Measurements from ENCODE around the gene CCND1.

The CCND1 gene

DNA sequence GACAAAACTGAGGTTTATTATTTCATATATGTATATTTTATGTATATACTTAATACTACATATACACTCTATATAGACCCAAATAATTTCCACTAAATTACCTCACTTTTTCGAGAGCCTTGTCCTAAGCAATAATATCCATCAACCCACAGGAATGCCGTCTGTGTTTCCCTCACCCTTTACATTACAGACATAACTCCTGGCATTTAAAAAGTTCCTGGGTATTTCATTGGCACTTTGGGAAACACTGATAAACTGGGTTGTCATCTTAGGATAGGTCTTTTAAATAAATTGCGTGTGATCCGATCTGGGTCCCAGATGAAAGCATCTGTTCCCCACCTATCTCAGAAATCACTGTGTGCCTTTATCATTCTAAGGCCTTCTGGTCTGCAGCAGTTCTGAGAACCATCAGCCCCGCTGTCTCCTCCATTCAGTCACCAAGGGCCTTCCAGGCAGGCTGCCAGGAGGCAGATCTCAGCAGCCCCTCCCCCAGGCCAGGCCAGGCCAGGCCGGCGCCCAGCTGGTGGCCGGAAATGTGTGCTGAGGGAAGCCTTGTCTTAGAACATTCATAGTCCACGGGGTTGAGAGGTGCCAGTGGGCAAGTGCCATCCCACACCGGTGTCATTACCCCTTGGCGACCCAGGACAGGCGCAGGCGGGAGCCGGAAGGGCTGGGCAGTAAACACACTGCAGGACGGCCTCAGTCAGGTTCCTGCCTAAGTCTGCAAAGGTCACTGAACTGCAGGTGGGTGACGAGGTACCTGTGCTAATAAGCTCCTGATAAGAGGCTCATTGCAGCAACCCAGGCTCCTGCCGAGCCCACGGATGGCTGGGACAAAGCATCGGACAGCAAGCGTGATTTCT, 59.6 kb downstream of the CCND1 start:
- no peaks in the 10 kb centered on the region for H3K79me2 ChIP-seq
- no peak overlapping the region for H3K4me3 ChIP-seq (ENCODE audit: low read depth, low read length)
- no peaks in the 10 kb centered on the region for H3K9me3 ChIP-seq (ENCODE audit: control insufficient read depth, low read length)
- peaks cover 26% of the 10 kb centered on the region for H3K4me1 ChIP-seq
- H3K9ac ChIP-seq, result no peak overlapping the region
- TF ChIP-seq, protein P1, sequence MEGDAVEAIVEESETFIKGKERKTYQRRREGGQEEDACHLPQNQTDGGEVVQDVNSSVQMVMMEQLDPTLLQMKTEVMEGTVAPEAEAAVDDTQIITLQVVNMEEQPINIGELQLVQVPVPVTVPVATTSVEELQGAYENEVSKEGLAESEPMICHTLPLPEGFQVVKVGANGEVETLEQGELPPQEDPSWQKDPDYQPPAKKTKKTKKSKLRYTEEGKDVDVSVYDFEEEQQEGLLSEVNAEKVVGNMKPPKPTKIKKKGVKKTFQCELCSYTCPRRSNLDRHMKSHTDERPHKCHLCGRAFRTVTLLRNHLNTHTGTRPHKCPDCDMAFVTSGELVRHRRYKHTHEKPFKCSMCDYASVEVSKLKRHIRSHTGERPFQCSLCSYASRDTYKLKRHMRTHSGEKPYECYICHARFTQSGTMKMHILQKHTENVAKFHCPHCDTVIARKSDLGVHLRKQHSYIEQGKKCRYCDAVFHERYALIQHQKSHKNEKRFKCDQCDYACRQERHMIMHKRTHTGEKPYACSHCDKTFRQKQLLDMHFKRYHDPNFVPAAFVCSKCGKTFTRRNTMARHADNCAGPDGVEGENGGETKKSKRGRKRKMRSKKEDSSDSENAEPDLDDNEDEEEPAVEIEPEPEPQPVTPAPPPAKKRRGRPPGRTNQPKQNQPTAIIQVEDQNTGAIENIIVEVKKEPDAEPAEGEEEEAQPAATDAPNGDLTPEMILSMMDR (IDR thresholded peaks at IDR 0.05), result no peak
- H3K27me3 ChIP-seq (ENCODE audit: control insufficient read depth, insufficient read depth, low read length), result no peaks in the 10 kb centered on the region
- no peaks in the 10 kb centered on the region for H3K36me3 ChIP-seq (ENCODE audit: control insufficient read depth, insufficient read depth, low read length)
- H2AFZ ChIP-seq, result peak overlapping the region; percentile 72
- H3K27ac ChIP-seq, result peak overlapping the region; percentile 87
- H3K4me2 ChIP-seq (ENCODE audit: low read length), result peak overlapping the region; percentile 12

DNA sequence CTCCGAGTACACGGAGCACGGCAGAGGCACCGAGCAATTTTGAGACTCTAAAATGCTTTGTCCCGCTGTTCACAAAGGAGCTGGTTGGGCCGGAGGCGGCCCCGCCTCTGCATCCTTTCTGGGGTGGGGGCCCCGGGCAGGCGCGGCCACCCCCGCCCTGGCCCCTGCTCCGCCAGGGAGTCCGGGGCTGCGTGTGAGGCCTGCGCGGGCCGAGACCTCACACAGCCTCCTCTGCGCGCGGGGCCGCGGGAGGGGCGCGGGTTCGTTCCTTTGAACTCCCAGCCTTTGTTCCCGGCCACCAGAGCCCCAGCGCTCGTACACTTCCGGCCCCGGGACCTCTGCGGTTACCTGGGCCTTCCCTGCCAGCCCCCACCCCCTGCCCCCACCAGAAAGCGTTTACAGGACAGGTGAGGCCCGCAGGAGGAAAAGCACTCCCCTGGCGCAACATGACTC, 61.3 kb downstream of the CCND1 start:
- Histone ChIP-seq H3K9ac (no peak overlapping the region), H3K27me3 (ENCODE audit: control insufficient read depth, insufficient read depth, low read length) (no peaks in the 10 kb centered on the region), H3K36me3 (ENCODE audit: control insufficient read depth, insufficient read depth, low read length) (no peaks in the 10 kb centered on the region), H3K9me3 (ENCODE audit: control insufficient read depth, low read length) (no peaks in the 10 kb centered on the region), H3K4me3 (ENCODE audit: low read depth, low read length) (no peak overlapping the region), H3K4me2 (ENCODE audit: low read length) (no peak overlapping the region), H3K4me1 (peaks cover 16% of the 10 kb centered on the region), H2AFZ (no peak overlapping the region), H3K79me2 (no peaks in the 10 kb centered on the region), H3K27ac (no peak overlapping the region)
- TF ChIP-seq, protein P1 (IDR thresholded peaks at IDR 0.05), result no peak

DNA sequence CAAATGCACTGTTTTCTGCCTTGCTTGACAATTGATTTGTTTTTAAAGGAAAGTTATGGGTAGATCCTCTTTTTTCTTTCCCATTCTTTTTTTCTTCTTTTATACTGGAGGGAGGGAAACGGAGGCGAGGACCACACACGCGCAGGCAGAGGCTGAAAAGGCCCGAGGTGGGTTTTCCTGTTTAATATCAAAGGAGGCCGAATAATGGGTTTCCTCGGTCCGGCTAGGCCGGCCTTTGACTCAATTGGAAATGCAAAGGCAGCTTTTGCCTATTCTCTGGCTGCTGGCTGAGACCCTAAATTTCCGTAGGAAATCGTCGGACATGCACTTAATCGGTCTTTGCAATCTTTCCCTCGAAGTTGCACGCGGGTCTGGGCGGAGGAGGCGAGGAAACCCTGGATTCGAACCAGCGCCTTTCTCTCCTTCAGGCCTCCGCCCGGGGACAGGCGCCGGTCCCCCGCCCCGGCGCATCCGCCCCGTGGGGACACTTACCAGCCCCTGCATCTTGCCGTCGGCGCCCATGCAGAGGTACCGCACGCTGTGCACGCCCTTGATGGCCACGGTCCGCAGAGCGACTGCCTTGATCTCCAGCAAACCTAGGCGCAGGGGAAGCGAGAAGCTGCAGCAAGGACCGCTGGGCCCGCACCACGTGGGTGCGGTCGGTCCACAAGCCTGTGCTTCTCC, 62.0 kb downstream of the CCND1 start:
- Histone ChIP-seq H3K9me3 (ENCODE audit: control insufficient read depth, low read length) (no peaks in the 10 kb centered on the region), H3K27ac (no peak overlapping the region), H3K79me2 (no peaks in the 10 kb centered on the region), H3K27me3 (ENCODE audit: control insufficient read depth, insufficient read depth, low read length) (no peaks in the 10 kb centered on the region), H3K4me1 (peaks cover 16% of the 10 kb centered on the region), H3K4me3 (ENCODE audit: low read depth, low read length) (no peak overlapping the region), H3K4me2 (ENCODE audit: low read length) (no peak overlapping the region), H3K9ac (no peak overlapping the region), H2AFZ (no peak overlapping the region), H3K36me3 (ENCODE audit: control insufficient read depth, insufficient read depth, low read length) (no peaks in the 10 kb centered on the region)
- TF ChIP-seq, protein P1 (IDR thresholded peaks at IDR 0.05), result no peak

DNA sequence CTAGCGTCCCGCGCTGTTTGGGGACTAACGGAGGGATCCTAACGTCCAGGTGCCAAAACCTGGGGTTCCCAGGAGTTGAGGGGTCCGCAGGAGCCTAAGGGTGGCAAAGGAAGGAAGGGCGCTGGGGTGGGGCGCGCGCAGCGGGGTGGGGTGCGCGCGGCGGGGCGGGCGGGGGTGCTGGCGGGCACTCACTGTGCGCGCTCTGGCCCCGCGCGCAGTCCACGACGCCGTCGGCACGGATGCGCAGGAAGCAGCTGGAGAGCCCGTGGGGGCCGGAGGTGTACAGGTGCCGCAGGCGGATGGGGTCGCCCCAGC, 62.5 kb downstream of the CCND1 start:
- Histone ChIP-seq H3K4me1 (peaks cover 14% of the 10 kb centered on the region), H3K27ac (no peak overlapping the region), H3K4me2 (ENCODE audit: low read length) (no peak overlapping the region), H3K9me3 (ENCODE audit: control insufficient read depth, low read length) (no peaks in the 10 kb centered on the region), H2AFZ (peak overlapping the region; percentile 69), H3K27me3 (ENCODE audit: control insufficient read depth, insufficient read depth, low read length) (no peaks in the 10 kb centered on the region), H3K4me3 (ENCODE audit: low read depth, low read length) (no peak overlapping the region), H3K36me3 (ENCODE audit: control insufficient read depth, insufficient read depth, low read length) (no peaks in the 10 kb centered on the region), H3K79me2 (no peaks in the 10 kb centered on the region), H3K9ac (no peak overlapping the region)
- TF ChIP-seq, protein P1 (IDR thresholded peaks at IDR 0.05), result no peak
